ENCODE measurements around the gene UBE2O.

GRCh38 chr17:76376318-76377133 lies 76.4 kb downstream of the UBE2O start:
- TF ChIP-seq CTCF (IDR thresholded peaks at IDR 0.05) (no peak), FOXM1 (IDR thresholded peaks at IDR 0.05; ENCODE audit: low read depth) (no peak), CHD2 (IDR thresholded peaks at IDR 0.05; ENCODE audit: low read length, partially characterized antibody) (no peak), JUND (IDR thresholded peaks at IDR 0.05) (no peak), POLR2AphosphoS5 (IDR thresholded peaks at IDR 0.05; ENCODE audit: low read depth, low read length) (no peak), USF2 (IDR thresholded peaks at IDR 0.05; ENCODE audit: borderline replicate concordance, low read depth, low read length) (no peak), REST (IDR thresholded peaks at IDR 0.05; ENCODE audit: low read depth, low read length) (no peak), FOXJ3 (CRISPR knock-in tag; IDR thresholded peaks at IDR 0.05) (no peak), USF1 (IDR thresholded peaks at IDR 0.05; ENCODE audit: borderline replicate concordance, low read depth) (no peak), SMC3 (IDR thresholded peaks at IDR 0.05; ENCODE audit: low read depth, low read length) (no peak), TAF1 (IDR thresholded peaks at IDR 0.05; ENCODE audit: borderline replicate concordance, low read depth, low read length) (no peak)

All from SK-N-SH (cell line).